Parathyroid adenoma (tissue), 2 donors: ENCODE measurements around the gene STK32C.

Experiments
- H2AFZ ChIP-seq: fragments of 300-600 bp; sonication (generic); one replicate; pipeline ENCODE4 v1.7.0; 2017; ENCODE audit warnings: antibody characterized with exemption, mild to moderate bottlenecking
- H3K27ac ChIP-seq: fragments of 300-600 bp; sonication (generic); one replicate; pipeline ENCODE4 v1.7.0; 2017
- H3K27me3 ChIP-seq: fragments of 300-600 bp; sonication (generic); one replicate; pipeline ENCODE4 v1.7.0; 2017; ENCODE audit warnings: low read length; ENCODE audit not compliant: control insufficient read depth, insufficient read depth
- H3K36me3 ChIP-seq: fragments of 300-600 bp; sonication (generic); one replicate; pipeline ENCODE4 v1.7.0; 2017; ENCODE audit warnings: low read length; ENCODE audit not compliant: control insufficient read depth, insufficient read depth
- H3K4me1 ChIP-seq: fragments of 300-600 bp; sonication (generic); one replicate; pipeline ENCODE4 v1.7.0; 2017; ENCODE audit warnings: control low read depth
- H3K4me2 ChIP-seq: fragments of 300-600 bp; sonication (generic); one replicate; pipeline ENCODE4 v1.7.0; 2017; ENCODE audit warnings: low read length
- H3K4me3 ChIP-seq: fragments of 300-600 bp; sonication (generic); one replicate; pipeline ENCODE4 v1.7.0; 2017; ENCODE audit warnings: low read depth, low read length
- H3K79me2 ChIP-seq: fragments of 300-600 bp; sonication (generic); one replicate; pipeline ENCODE4 v1.7.0; 2017; ENCODE audit warnings: control low read depth
- H3K9ac ChIP-seq: fragments of 300-600 bp; sonication (generic); one replicate; pipeline ENCODE4 v1.7.0; 2017; ENCODE audit warnings: mild to moderate bottlenecking
- H3K9me3 ChIP-seq: fragments of 300-600 bp; sonication (generic); one replicate; pipeline ENCODE4 v1.7.0; 2017; ENCODE audit warnings: low read length; ENCODE audit not compliant: control insufficient read depth
- TF ChIP-seq, protein P1 (sequence below): fragments of 300-600 bp; sonication (generic); IDR thresholded peaks from one replicate; pipeline ENCODE4 v1.7.0; 2017; ENCODE audit warnings: antibody characterized with exemption, mild to moderate bottlenecking
- donor health status: primary hyperparathyroidism.

The STK32C gene

DNA sequence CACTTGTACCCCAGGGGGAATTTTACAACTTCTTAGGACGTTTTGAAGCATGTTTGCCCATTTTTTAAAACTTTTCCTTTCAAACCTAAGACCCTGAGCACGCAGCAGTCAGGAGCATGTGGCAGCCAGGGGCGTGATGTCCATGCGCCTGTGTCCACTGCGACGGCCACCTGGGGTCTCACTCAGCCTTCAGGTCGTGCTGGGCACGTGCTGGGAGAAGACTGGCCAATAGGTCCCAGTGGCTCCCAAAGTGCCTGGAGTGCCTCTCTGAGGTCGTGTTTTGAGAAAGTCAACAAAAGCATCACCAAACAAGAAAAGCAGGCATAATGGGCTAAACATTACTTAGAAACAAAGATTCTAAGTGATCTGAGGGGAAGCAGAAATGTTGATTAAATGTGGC, 39.1 kb upstream of the STK32C start:
- no peak overlapping the region for H3K9ac ChIP-seq

DNA sequence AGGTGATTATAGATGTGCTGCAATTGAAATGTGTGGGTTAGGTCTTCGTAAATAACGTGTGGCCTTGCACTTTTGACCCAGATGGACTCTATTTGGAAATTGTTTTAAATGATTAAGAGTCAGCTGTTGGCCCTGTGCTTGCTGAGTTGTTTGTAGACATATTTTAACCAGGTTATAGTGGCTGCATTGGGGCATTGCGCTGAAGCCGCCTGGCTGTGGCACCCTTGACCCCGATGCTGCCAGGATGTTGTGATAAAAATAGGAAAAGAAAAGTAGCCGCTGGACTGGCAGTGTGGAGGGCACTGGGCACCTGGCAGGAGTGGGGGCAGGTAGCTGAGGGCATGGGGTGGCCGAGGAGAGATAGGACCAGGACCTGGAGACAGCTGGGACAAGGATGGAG, 37.6 kb upstream of the STK32C start:
- Histone ChIP-seq H3K9me3 (no peaks in the 10 kb centered on the region), H3K79me2 (no peaks in the 10 kb centered on the region), H3K27ac (no peak overlapping the region), H3K4me2 (no peak overlapping the region), H3K4me1 (no peaks in the 10 kb centered on the region), H3K27me3 (no peaks in the 10 kb centered on the region), H3K9ac (no peak overlapping the region), H3K36me3 (no peaks in the 10 kb centered on the region), H2AFZ (no peak overlapping the region), H3K4me3 (no peak overlapping the region)
- TF ChIP-seq, protein P1, sequence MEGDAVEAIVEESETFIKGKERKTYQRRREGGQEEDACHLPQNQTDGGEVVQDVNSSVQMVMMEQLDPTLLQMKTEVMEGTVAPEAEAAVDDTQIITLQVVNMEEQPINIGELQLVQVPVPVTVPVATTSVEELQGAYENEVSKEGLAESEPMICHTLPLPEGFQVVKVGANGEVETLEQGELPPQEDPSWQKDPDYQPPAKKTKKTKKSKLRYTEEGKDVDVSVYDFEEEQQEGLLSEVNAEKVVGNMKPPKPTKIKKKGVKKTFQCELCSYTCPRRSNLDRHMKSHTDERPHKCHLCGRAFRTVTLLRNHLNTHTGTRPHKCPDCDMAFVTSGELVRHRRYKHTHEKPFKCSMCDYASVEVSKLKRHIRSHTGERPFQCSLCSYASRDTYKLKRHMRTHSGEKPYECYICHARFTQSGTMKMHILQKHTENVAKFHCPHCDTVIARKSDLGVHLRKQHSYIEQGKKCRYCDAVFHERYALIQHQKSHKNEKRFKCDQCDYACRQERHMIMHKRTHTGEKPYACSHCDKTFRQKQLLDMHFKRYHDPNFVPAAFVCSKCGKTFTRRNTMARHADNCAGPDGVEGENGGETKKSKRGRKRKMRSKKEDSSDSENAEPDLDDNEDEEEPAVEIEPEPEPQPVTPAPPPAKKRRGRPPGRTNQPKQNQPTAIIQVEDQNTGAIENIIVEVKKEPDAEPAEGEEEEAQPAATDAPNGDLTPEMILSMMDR, result no peak

More for the DNA sequence above, 39.1 kb upstream of the STK32C start:
- TF ChIP-seq, protein P1, result no peak
- no peaks in the 10 kb centered on the region for H3K9me3 ChIP-seq
- no peak overlapping the region for H3K4me3 ChIP-seq
- H3K79me2 ChIP-seq, result no peaks in the 10 kb centered on the region
- H3K4me1 ChIP-seq, result no peaks in the 10 kb centered on the region
- H3K27ac ChIP-seq, result no peak overlapping the region
- H3K27me3 ChIP-seq, result no peaks in the 10 kb centered on the region
- no peak overlapping the region for H3K4me2 ChIP-seq
- no peak overlapping the region for H2AFZ ChIP-seq
- H3K36me3 ChIP-seq, result no peaks in the 10 kb centered on the region

DNA sequence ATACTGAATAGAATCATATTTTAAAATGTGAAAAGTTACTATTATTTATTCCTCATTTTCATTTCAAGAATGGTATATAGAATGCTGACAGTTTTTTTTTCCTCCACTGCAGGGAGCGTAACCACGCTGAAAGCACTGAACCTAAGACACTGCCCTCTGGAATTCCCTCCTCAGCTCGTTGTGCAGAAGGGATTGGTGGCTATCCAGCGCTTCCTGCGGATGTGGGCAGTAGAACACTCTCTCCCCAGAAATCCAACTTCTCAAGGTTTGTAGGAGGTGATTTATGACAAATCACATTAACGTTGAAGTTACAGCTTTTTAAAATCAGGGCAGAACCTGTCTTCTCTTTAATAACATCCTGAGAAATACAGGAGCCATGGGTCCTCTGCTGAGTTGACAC, 36.6 kb upstream of the STK32C start:
- Histone ChIP-seq H3K27ac (no peak overlapping the region), H3K79me2 (no peaks in the 10 kb centered on the region), H3K4me1 (no peaks in the 10 kb centered on the region), H3K9me3 (no peaks in the 10 kb centered on the region), H3K4me2 (no peak overlapping the region), H3K36me3 (no peaks in the 10 kb centered on the region), H3K4me3 (no peak overlapping the region), H3K27me3 (no peaks in the 10 kb centered on the region), H3K9ac (no peak overlapping the region), H2AFZ (no peak overlapping the region)
- TF ChIP-seq, protein P1, result no peak

DNA sequence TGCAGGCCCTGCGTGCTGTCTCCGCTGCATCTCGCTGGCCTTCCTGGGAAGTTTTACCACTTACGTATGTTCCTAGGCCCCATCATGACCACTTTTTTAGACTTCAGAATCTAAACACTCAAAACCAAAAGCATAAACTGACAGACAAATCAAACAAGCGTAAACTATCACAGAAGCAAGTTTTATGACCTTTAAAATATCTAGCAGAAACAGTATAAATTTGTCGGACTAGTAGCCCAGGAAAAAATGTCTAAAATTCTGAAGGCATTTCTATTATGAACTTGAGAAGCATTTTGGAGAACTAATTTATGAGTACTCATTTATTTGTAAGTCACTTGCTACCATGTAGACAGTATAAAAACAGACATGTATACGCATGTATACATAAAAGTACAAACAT, 34.8 kb upstream of the STK32C start:
- Histone ChIP-seq H3K4me3 (no peak overlapping the region), H3K9me3 (no peaks in the 10 kb centered on the region), H3K36me3 (no peaks in the 10 kb centered on the region), H2AFZ (no peak overlapping the region), H3K4me1 (no peaks in the 10 kb centered on the region), H3K27me3 (no peaks in the 10 kb centered on the region), H3K4me2 (no peak overlapping the region), H3K79me2 (no peaks in the 10 kb centered on the region), H3K27ac (no peak overlapping the region), H3K9ac (no peak overlapping the region)
- TF ChIP-seq, protein P1, result no peak

DNA sequence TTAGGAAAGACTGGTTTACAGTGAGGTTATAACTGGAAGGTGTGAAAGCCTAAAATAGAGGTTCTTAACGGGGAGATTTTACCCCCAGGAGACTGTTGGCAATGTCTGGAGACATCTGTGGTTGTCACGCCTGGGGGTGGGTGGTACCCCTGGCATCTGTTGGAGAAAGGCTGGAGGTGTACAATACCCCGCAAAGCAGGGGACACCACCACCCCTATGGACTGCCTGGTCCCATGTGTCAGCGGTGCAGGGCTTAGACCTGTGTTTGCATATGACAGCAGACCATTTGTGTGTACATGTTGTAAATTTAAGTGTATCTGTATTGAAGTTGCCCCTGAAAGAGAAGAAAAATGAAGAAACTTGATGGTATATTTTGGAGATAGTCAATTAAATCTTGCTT, 34.0 kb upstream of the STK32C start:
- H3K9ac ChIP-seq, result no peak overlapping the region
- no peak overlapping the region for H3K27ac ChIP-seq
- H3K4me2 ChIP-seq, result no peak overlapping the region
- H3K27me3 ChIP-seq, result no peaks in the 10 kb centered on the region
- H3K36me3 ChIP-seq, result no peaks in the 10 kb centered on the region
- no peaks in the 10 kb centered on the region for H3K4me1 ChIP-seq
- no peak overlapping the region for H2AFZ ChIP-seq
- H3K4me3 ChIP-seq, result no peak overlapping the region
- no peaks in the 10 kb centered on the region for H3K9me3 ChIP-seq
- no peaks in the 10 kb centered on the region for H3K79me2 ChIP-seq
- TF ChIP-seq, protein P1, result no peak
